ENCODE measurements around the gene CUBN.

CUBN gene

GRCh38 chr10:16950656-16951601 is 178.7 kb downstream of the CUBN start:
- no peak for DNase-seq (ENCODE audit: low read depth)

- no peak for DNase-seq (ENCODE audit: low read depth)
Observed at GRCh38 chr10:16949816-16950215, 179.8 kb downstream of the CUBN start.

GRCh38 chr10:16948361-16948760 is 181.2 kb downstream of the CUBN start:
- no peak for DNase-seq (ENCODE audit: low read depth)

- no peak for DNase-seq (ENCODE audit: low read depth)
Observed at GRCh38 chr10:16947069-16947468, 182.5 kb downstream of the CUBN start.

- DNase-seq (ENCODE audit: low read depth) = no peak
Observed at GRCh38 chr10:16945593-16945992, 184.0 kb downstream of the CUBN start.

GRCh38 chr10:16944986-16945385 is 184.6 kb downstream of the CUBN start:
- no peak for DNase-seq (ENCODE audit: low read depth)

- peak; percentile 89 for DNase-seq (ENCODE audit: low read depth)
Observed at GRCh38 chr10:16944402-16944801, 185.2 kb downstream of the CUBN start.

GRCh38 chr10:16943295-16944285 is 186.0 kb downstream of the CUBN start:
- no peak for DNase-seq (ENCODE audit: low read depth)

- DNase-seq (ENCODE audit: low read depth) = no peak
Observed at GRCh38 chr10:16942381-16943078, 187.1 kb downstream of the CUBN start.

- DNase-seq (ENCODE audit: low read depth) = no peak
Observed at GRCh38 chr10:16941870-16942269, 187.7 kb downstream of the CUBN start.

- no peak for DNase-seq (ENCODE audit: low read depth)
Observed at GRCh38 chr10:16941067-16941466, 188.5 kb downstream of the CUBN start.

- no peak for DNase-seq (ENCODE audit: low read depth)
Observed at GRCh38 chr10:16938952-16939351, 190.7 kb downstream of the CUBN start.

GRCh38 chr10:16934461-16934860 is 195.2 kb downstream of the CUBN start:
- DNase-seq (ENCODE audit: low read depth) = no peak

GRCh38 chr10:16933783-16934182 is 195.8 kb downstream of the CUBN start:
- no peak for DNase-seq (ENCODE audit: low read depth)

- DNase-seq (ENCODE audit: low read depth) = no peak
Observed at GRCh38 chr10:16931930-16932329, 197.7 kb downstream of the CUBN start.

- no peak for DNase-seq (ENCODE audit: low read depth)
Observed at GRCh38 chr10:16930540-16930939, 199.1 kb downstream of the CUBN start.

GRCh38 chr10:16929069-16929468 is 200.5 kb downstream of the CUBN start:
- no peak for DNase-seq (ENCODE audit: low read depth)

GRCh38 chr10:16927546-16927945 is 202.1 kb downstream of the CUBN start:
- DNase-seq (ENCODE audit: low read depth) = no peak

GRCh38 chr10:16923726-16924125 is 205.9 kb downstream of the CUBN start:
- DNase-seq (ENCODE audit: low read depth) = no peak

- no peak for DNase-seq (ENCODE audit: low read depth)
Observed at GRCh38 chr10:16923309-16923708, 206.3 kb downstream of the CUBN start.

- no peak for DNase-seq (ENCODE audit: low read depth)
Observed at GRCh38 chr10:16919121-16919982, 210.3 kb downstream of the CUBN start.

Data from GM04504 (cell line).